ENCODE measurements around the gene EPO.

Gene EPO

GRCh38 chr7:100682991-100683658 is 37.1 kb upstream of the EPO start:
- DNase-seq (ENCODE audit: low read depth, low spot score) = no peak
- H3K27ac ChIP-seq = no peak overlapping the region

- no peak for DNase-seq (ENCODE audit: low read depth, low spot score)
- H3K27ac ChIP-seq = no peak overlapping the region
These were observed 36.4 kb upstream of the EPO start for GRCh38 chr7:100683659-100684533.

DNA sequence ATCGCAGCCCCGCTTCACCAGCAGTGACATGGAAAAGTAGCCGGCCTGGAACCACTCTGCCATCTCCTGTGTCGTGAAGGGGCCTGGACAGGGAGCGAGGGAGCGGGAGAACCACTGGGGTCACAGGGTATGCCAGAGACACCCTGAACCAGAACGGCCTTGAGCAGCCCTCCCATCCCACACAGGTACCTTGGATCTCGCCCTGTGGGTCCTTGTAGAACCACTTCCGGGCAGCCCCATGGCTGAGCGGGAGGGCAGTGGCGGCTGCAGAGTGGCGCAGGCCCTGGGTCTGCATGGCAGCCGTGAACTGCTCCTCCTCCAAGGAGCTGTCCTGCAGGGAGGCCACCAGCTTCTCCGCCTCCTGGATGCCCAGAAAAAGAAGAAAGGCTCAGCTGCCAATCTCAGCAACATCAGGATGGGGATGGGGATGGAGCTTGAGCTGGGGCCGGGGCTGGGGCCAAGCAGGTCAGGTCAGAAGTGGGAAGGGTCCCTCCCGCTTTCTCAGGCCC is 35.7 kb upstream of the EPO start:
- H3K27ac ChIP-seq = no peak overlapping the region

GRCh38 chr7:100685049-100685605 is 35.1 kb upstream of the EPO start:
- no peak overlapping the region for H3K27ac ChIP-seq

More for the DNA sequence above, 35.7 kb upstream of the EPO start:
- DNase-seq (ENCODE audit: low read depth, low spot score) = no peak

GRCh38 chr7:100685631-100686145 is 34.6 kb upstream of the EPO start:
- no peak overlapping the region for H3K27ac ChIP-seq

More at GRCh38 chr7:100685049-100685605, 35.1 kb upstream of the EPO start:
- no peak for DNase-seq (ENCODE audit: low read depth, low spot score)

DNA sequence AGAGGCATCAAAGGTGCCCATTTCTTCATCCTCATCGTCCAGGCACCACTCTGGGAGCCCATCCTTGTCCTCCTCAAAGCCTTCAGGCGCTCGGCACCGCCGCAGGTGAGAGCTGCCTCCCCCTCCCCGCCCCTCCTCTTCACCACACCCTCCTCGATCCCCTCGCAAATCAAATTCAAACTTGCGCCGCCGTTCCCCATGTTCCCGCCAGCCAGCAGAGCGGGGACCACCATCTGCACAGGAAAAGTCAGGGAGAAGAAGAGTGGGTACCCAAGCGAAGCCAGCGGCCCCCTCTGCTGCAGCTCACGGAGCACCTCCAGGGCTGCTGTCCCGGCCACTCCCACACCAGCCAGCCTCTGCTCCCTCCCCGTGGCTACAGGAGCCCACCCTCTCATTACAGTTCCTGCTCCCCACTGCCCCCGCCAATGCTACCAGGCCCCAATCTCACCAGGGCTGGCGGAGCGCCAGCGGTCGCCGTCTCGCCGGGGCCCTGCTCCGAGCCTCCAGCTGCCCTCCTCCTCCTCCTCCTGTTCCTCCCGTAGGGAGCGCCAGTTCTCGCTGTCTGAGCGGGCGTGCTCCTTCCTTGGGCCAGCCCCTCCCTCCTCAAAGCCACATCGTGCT is 34.0 kb upstream of the EPO start:
- DNase-seq (ENCODE audit: low read depth, low spot score) = no peak
- no peak overlapping the region for H3K27ac ChIP-seq

More at GRCh38 chr7:100685631-100686145, 34.6 kb upstream of the EPO start:
- DNase-seq (ENCODE audit: low read depth, low spot score) = no peak

DNA sequence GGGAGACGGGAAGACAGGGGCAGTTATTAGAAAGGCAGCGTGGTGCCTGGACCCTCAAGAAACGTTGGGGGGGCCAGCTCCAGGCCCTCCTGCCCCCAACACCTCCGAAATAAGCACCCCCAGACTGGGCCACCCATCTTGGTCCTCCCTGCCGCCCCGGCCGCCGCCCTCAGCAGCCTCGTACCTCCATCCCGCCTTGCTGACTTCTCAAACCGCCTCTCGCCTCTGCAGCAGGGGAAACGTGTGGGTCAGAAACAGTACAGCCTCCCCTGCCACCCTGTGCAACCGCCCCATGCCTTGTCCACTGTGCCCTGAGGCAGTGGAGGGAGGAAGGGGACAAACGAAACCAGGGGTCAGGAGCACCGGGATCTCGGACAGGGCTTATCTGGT is 33.5 kb upstream of the EPO start:
- H3K27ac ChIP-seq = no peak overlapping the region
- DNase-seq (ENCODE audit: low read depth, low spot score) = no peak

DNA sequence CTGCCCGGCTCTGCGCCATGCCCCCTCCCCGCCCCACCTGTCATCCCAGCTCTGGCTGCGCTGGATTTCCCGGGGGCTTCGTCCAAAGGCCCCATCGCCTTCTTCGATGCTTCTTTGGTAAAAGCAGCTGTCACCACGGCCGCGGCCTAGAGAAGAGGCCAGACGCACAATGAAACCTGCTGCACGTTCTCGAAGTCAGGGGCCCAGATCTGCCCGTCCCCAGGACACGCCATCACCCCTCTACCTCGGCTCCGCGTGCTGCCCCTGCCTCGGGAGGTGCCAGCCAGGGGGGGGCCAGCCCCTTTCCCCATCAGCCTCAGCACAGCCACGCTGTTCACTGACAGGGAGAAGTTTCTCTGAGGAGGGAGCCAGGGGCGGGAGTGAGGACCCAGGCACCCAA is 33.0 kb upstream of the EPO start:
- no peak overlapping the region for H3K27ac ChIP-seq
- DNase-seq (ENCODE audit: low read depth, low spot score) = no peak

DNA sequence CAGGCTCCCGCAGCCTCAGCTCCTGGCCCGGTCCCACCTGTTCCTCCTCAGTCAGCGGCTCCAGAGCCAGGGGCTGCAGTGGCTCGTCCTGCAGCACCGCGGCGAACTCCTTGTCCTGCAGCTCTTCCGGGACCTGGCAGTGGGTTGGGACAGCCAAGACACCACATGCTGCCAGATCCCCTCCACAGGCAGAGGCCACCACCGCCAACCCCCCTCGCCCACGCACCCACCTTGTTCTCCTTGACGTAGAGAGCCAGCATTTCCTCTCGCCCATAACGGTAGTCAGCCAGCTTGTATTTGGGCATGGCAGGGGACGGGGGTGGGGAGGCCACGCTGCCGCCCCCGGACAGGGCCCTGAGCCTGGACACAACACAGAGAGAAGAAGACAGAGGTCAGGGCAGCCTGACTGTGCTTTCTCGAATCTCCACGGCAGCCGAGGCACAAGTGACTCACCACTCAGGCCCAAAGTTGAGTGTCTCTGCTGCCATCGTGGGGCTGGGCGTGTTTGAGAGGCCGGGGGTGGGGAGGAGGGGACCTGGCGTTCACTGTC is 32.4 kb upstream of the EPO start:
- no peak for DNase-seq (ENCODE audit: low read depth, low spot score)
- H3K27ac ChIP-seq = no peak overlapping the region

DNA sequence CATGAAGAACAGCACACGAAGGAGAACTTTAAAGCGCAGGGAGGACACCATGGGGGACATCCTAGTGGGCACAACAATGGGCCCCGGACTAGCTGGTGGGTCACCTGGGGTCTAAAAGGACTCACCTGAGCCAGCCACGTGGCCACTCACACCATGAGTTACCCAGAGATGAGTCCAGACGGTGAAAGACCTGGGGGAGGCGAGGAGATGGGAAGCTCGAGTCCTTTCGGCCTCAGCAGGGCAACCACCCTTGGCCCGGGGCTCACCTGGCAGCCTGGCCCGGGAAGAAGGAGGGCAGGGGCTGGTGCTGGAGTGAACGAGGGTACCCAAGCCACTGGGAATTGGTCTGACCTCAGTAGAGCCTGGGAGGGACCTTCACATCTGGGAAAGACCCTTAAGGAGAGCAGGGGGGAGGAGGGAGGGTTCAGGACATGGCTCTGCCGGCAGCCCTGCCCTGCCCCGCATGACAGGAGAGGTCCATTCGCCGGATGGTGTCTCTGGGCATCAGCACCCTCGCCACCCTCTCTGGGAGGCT is 31.9 kb upstream of the EPO start:
- no peak overlapping the region for H3K27ac ChIP-seq
- DNase-seq (ENCODE audit: low read depth, low spot score) = no peak

DNA sequence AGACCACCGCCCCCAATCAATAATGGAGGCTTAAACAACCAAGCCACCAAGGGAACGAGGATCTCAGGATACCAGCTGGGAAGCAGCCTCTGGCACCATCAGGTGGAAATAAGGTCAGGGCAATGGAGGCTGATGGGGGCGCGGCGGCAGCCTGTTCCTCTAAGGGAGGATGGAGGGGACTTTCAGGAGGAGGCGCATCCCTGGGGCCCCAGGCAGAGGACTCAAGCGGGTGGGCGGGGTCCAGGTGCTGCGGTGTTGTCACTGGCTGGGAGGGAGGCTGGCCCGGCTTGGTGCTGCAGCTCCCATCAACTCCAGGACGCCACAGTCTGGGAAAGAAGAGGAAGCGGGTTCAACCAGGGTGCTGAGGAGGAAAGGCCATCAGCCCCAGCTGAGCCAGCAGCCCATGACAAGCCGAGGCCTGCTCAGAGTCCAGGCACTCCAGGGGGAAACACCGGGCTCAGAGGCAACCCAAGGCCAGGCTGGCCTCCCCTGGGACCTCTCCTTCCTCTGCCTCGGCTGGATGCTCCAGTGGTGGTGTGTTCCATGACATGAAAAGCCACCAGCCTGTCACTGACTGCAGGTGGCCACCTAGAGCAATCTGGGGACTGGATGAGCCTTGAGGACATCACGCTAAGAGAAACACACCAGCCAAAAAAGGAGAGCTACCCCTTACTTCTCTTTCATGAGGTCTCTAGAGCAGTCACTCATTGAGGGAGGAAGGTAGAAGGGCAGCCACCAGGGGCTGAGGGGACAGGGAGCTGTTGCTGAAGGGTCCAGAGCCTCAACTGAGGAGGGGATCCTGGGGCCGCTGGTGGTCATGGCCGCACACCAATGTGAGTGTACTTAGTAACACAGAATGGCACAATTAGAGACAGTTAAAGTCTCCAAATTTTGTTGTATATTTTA is 30.8 kb upstream of the EPO start:
- no peak overlapping the region for H3K27ac ChIP-seq
- DNase-seq (ENCODE audit: low read depth, low spot score) = no peak

GRCh38 chr7:100691676-100692577 is 28.3 kb upstream of the EPO start:
- DNase-seq (ENCODE audit: low read depth, low spot score) = no peak

DNA sequence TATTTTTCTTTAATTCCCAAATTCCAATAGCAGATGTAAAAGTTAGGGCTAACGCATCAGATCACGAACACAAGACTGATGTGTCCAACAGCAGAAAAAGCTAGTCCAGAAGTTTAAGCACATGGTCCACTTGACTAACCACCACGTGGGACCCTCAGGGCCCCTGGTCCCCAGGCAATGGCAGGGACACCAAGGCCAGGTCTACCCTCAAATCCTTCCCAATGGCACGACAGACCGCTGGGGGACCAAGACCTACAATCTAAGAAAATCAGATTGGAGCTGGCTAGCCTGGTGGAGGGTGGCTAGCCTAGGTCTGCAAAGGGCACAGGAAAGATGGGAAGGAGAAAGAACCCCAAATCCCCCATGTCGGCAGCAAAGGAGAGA is 27.7 kb upstream of the EPO start:
- DNase-seq (ENCODE audit: low read depth, low spot score) = no peak

More at GRCh38 chr7:100691676-100692577, 28.3 kb upstream of the EPO start:
- H3K27ac ChIP-seq = no peak overlapping the region

DNA sequence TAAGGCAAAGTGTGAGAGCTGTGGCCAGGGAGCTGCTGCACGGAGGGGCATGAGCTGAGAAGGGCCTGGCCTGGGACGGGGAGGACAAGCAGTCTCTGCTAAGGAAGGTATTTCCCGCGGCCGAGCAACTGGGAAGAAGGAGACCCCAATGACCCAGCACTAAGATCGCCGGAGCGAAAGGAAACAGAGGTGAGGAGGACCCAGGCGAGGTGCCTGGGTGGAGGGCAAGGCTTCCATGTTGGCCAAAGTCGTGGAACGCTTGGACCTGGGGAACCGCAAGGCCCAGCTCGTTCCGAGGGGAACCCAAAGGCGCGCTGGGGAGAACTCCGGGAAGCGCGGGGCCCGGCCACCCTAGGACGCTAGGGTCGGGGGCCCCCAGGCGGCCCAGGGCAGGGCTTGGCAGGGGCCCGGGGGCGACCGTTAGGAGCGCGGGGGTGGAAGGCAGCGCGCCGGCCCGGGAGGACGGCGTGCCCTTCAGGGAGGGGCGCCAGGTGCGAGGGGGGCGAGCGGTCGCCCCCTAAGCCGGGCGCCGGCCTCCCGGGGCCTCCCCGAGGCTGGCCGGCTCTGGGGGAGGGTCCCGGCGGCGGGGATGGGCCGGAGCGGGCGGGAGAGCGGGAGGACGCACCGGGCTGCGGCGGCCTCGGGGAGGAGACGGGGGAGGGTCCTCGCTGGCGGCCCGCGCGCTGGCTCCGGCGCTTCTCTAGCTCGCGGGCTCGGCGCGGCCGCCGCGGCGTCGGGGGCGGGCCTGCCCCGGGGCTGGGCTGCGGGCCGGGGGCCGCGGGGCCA is 26.8 kb upstream of the EPO start:
- H3K27ac ChIP-seq = peak overlapping the region; percentile 24
- no peak for DNase-seq (ENCODE audit: low read depth, low spot score)

More for the DNA sequence above, 27.7 kb upstream of the EPO start:
- no peak overlapping the region for H3K27ac ChIP-seq

GRCh38 chr7:100694098-100694745 is 26.0 kb upstream of the EPO start, which contains the start of gene GIGYF1:
Gene GIGYF1, minus strand, starts transcription at chr7:100694250. Its CDS starts 6,012 bp downstream, at chr7:100688238.
- no peak for DNase-seq (ENCODE audit: low read depth, low spot score)
- peak within 1 kb of the TSS; percentile 24 for H3K27ac ChIP-seq

DNA sequence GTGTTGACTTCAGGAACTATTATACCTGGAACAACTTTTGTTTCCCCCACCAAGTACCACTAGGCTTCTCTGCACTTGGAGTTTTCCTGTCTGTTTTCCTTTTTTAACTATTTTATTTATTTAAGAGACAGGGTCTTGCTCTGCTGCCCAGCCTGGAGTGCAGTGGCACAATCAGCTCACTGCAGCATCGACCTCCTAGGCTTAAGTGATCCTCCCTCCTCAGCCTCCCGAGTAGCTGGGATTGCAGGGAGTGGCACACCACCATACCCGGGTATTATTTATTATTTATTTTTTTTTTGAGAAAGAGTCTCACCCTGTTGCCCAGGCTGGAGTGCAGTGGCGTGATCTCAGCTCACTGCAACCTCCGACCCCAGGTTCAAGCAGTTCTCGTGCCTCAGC is 24.1 kb upstream of the EPO start:
- no peak overlapping the region for H3K27ac ChIP-seq
- no peak for DNase-seq (ENCODE audit: low read depth, low spot score)
